ENCODE measurements around the gene SCN10A. TPM values are rescaled to one million over a fixed set of nuclear protein-coding genes. Genes with fewer than 3 reads are reported as not detected.

SCN10A gene
- polyA plus RNA-seq, 1 of the 3 experiments (the other 2 are of a cell fraction): not detected

DNA sequence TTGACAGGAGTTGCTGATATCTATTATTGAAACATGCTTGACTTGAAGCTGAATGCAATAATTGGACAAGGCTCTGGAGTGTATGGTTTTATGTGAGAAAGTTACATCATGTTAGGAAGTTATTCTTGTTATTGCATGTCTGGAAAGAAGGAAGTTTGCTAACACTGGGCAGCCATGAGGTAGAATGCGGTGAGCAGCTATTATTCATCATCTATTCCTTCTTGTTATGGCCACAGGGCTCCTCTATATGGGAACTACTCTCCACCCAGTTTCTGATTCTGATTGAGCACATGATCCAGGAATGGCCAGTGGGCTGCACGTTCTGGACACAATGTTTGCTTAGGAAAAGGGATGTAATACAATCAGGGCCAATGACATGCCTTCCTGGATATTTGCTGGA, 128.7 kb downstream of the SCN10A start:
- TF ChIP-seq TCF12 (IDR thresholded peaks at IDR 0.05) (no peak), EZH2phosphoT487 (IDR thresholded peaks at IDR 0.05; ENCODE audit: borderline replicate concordance, low read depth) (no peak), RXRA (IDR thresholded peaks at IDR 0.05; ENCODE audit: borderline replicate concordance, low read depth) (no peak), GATA2 (CRISPR knock-in tag; IDR thresholded peaks at IDR 0.05) (no peak), GABPA (IDR thresholded peaks at IDR 0.05; ENCODE audit: low read depth) (no peak), EP300 (IDR thresholded peaks at IDR 0.05; ENCODE audit: borderline replicate concordance in 1 of 2, low read depth in 1 of 2, low read length in 1 of 2) (no peak), RCOR1 (IDR thresholded peaks at IDR 0.05; ENCODE audit: low read length) (no peak), SMC3 (IDR thresholded peaks at IDR 0.05; ENCODE audit: low read depth, low read length) (no peak), JUND (IDR thresholded peaks at IDR 0.05) (no peak)
- TF ChIP-seq, protein P1, sequence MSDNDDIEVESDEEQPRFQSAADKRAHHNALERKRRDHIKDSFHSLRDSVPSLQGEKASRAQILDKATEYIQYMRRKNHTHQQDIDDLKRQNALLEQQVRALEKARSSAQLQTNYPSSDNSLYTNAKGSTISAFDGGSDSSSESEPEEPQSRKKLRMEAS (IDR thresholded peaks at IDR 0.05; ENCODE audit: low read depth): no peak
- TF ChIP-seq, protein P2, sequence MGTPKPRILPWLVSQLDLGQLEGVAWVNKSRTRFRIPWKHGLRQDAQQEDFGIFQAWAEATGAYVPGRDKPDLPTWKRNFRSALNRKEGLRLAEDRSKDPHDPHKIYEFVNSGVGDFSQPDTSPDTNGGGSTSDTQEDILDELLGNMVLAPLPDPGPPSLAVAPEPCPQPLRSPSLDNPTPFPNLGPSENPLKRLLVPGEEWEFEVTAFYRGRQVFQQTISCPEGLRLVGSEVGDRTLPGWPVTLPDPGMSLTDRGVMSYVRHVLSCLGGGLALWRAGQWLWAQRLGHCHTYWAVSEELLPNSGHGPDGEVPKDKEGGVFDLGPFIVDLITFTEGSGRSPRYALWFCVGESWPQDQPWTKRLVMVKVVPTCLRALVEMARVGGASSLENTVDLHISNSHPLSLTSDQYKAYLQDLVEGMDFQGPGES (IDR thresholded peaks at IDR 0.05; ENCODE audit: low read depth, low read length): no peak
- TF ChIP-seq, protein P3, sequence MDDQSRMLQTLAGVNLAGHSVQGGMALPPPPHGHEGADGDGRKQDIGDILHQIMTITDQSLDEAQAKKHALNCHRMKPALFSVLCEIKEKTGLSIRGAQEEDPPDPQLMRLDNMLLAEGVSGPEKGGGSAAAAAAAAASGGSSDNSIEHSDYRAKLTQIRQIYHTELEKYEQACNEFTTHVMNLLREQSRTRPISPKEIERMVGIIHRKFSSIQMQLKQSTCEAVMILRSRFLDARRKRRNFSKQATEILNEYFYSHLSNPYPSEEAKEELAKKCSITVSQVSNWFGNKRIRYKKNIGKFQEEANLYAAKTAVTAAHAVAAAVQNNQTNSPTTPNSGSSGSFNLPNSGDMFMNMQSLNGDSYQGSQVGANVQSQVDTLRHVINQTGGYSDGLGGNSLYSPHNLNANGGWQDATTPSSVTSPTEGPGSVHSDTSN (IDR thresholded peaks at IDR 0.05): no peak
- Histone ChIP-seq H3K4me3 (ENCODE audit: low read depth in 2 of 2, low read length in 1 of 2) (no peak overlapping the region), H3K36me3 (replicated peaks in 1 of 2; ENCODE audit: control insufficient read depth in 1 of 2, insufficient read depth in 2 of 2, low read length in 1 of 2) (no peaks in the 10 kb centered on the region), H3K9me2 (no peaks in the 10 kb centered on the region), H3K9ac (no peak overlapping the region), H3K4me2 (no peak overlapping the region), H3K79me2 (ENCODE audit: insufficient read depth) (no peaks in the 10 kb centered on the region), H3K27ac (ENCODE audit: low read depth in 2 of 2, low read length in 1 of 2) (no peak overlapping the region), H3K4me1 (ENCODE audit: control insufficient read depth in 1 of 2, insufficient read depth in 2 of 2, low read depth in 1 of 2, low read length in 1 of 2) (no peaks in the 10 kb centered on the region), H2AFZ (ENCODE audit: low read depth) (no peak overlapping the region), H3K27me3 (ENCODE audit: insufficient read depth) (no peaks in the 10 kb centered on the region; the same call in 1 of the 2 replicates), H4K20me1 (ENCODE audit: insufficient read depth) (no peaks in the 10 kb centered on the region), H3F3A (replicated peaks; ENCODE audit: insufficient read depth) (no peaks in the 10 kb centered on the region), H3K9me3 (no peaks in the 10 kb centered on the region)
- no peak for DNase-seq
- 29% methylated on average over 2 of the region's 2 CpGs for WGBS (ENCODE audit: low lambda C conversion rate)
- ChIA-PET CTCF (interaction anchor here (0.8 to 1.6 kb wide), 5 partner anchors 35 to 343 kb away, joined by 3 to 5 read pairs (median 3); no protein-coding TSS in a partner anchor), POLR2A (no interaction called here)

DNA sequence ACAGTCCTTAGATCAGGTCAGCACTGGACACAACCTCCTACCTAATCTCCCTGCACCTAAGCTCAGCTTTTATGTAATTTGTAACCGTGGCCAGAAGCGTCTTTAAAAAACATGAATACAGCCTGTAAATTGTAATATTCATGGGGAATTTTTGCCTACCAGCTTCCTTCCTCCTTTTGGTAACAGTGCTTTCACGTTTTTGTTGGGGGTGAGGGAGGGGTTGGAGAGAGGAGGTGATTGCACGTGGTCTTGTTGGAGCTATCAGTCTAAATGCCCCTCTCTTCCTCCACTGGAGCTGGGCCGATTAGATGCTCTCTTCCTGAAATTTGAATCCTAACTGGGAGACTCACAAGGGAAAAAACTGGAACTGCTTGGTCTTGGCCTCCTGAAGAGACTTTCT, 131.5 kb downstream of the SCN10A start:
- Histone ChIP-seq H3K4me1 (ENCODE audit: control insufficient read depth in 1 of 2, insufficient read depth in 2 of 2, low read depth in 1 of 2, low read length in 1 of 2) (no peaks in the 10 kb centered on the region), H3K9ac (no peak overlapping the region), H3K4me2 (no peak overlapping the region), H2AFZ (ENCODE audit: low read depth) (no peak overlapping the region), H3K9me2 (no peaks in the 10 kb centered on the region), H3K79me2 (ENCODE audit: insufficient read depth) (no peaks in the 10 kb centered on the region), H3K9me3 (no peaks in the 10 kb centered on the region), H3F3A (replicated peaks; ENCODE audit: insufficient read depth) (no peaks in the 10 kb centered on the region), H3K27me3 (ENCODE audit: insufficient read depth) (no peaks in the 10 kb centered on the region; the same call in 1 of the 2 replicates), H3K27ac (ENCODE audit: low read depth in 2 of 2, low read length in 1 of 2) (no peak overlapping the region), H3K36me3 (replicated peaks in 1 of 2; ENCODE audit: control insufficient read depth in 1 of 2, insufficient read depth in 2 of 2, low read length in 1 of 2) (no peaks in the 10 kb centered on the region), H4K20me1 (ENCODE audit: insufficient read depth) (no peaks in the 10 kb centered on the region), H3K4me3 (ENCODE audit: low read depth in 2 of 2, low read length in 1 of 2) (no peak overlapping the region)
- ChIA-PET POLR2A (interaction anchor here (1.1 kb wide), 1 partner anchor 10 kb away, joined by 3 read pairs; no protein-coding TSS in a partner anchor), CTCF (interaction anchor here (1.0 to 2.3 kb wide), 4 partner anchors 29 to 315 kb away, joined by 3 to 9 read pairs (median 7); no protein-coding TSS in a partner anchor)
- WGBS (ENCODE audit: low lambda C conversion rate): 22% methylated on average over 5 of the region's 5 CpGs
- DNase-seq: no peak
- TF ChIP-seq RXRA (IDR thresholded peaks at IDR 0.05; ENCODE audit: borderline replicate concordance, low read depth) (no peak), RCOR1 (IDR thresholded peaks at IDR 0.05; ENCODE audit: low read length) (no peak), RFX5 (IDR thresholded peaks at IDR 0.05; ENCODE audit: low read length) (no peak), EZH2phosphoT487 (IDR thresholded peaks at IDR 0.05; ENCODE audit: borderline replicate concordance, low read depth) (no peak), MEF2A (IDR thresholded peaks at IDR 0.05; ENCODE audit: borderline replicate concordance, low read depth) (no peak), TEAD4 (IDR thresholded peaks at IDR 0.05; ENCODE audit: borderline replicate concordance, insufficient read depth) (no peak), POLR2AphosphoS5 (IDR thresholded peaks at IDR 0.05; ENCODE audit: low read depth, low read length) (no peak), YY1 (IDR thresholded peaks at IDR 0.05; ENCODE audit: low read depth) (no peak), SIN3A (IDR thresholded peaks at IDR 0.05; ENCODE audit: borderline replicate concordance, low read depth, low read length) (no peak)
- TF ChIP-seq, protein P4, sequence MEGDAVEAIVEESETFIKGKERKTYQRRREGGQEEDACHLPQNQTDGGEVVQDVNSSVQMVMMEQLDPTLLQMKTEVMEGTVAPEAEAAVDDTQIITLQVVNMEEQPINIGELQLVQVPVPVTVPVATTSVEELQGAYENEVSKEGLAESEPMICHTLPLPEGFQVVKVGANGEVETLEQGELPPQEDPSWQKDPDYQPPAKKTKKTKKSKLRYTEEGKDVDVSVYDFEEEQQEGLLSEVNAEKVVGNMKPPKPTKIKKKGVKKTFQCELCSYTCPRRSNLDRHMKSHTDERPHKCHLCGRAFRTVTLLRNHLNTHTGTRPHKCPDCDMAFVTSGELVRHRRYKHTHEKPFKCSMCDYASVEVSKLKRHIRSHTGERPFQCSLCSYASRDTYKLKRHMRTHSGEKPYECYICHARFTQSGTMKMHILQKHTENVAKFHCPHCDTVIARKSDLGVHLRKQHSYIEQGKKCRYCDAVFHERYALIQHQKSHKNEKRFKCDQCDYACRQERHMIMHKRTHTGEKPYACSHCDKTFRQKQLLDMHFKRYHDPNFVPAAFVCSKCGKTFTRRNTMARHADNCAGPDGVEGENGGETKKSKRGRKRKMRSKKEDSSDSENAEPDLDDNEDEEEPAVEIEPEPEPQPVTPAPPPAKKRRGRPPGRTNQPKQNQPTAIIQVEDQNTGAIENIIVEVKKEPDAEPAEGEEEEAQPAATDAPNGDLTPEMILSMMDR (IDR thresholded peaks at IDR 0.05): no peak
- TF ChIP-seq, protein P2 (IDR thresholded peaks at IDR 0.05; ENCODE audit: low read depth, low read length): no peak
- TF ChIP-seq, protein P5, sequence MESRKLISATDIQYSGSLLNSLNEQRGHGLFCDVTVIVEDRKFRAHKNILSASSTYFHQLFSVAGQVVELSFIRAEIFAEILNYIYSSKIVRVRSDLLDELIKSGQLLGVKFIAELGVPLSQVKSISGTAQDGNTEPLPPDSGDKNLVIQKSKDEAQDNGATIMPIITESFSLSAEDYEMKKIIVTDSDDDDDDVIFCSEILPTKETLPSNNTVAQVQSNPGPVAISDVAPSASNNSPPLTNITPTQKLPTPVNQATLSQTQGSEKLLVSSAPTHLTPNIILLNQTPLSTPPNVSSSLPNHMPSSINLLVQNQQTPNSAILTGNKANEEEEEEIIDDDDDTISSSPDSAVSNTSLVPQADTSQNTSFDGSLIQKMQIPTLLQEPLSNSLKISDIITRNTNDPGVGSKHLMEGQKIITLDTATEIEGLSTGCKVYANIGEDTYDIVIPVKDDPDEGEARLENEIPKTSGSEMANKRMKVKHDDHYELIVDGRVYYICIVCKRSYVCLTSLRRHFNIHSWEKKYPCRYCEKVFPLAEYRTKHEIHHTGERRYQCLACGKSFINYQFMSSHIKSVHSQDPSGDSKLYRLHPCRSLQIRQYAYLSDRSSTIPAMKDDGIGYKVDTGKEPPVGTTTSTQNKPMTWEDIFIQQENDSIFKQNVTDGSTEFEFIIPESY (IDR thresholded peaks at IDR 0.05; ENCODE audit: borderline replicate concordance, low read depth): no peak
- TF ChIP-seq, protein P1 (IDR thresholded peaks at IDR 0.05; ENCODE audit: low read depth): no peak

Data from SK-N-SH (cell line).